Measurements from ENCODE around the gene NEK9. TPM values are rescaled to one million over a fixed set of nuclear protein-coding genes. Genes with fewer than 3 reads are reported as not detected.

Gene NEK9
- total RNA-seq, 2 experiments from 2014 or later, result 58.6 to 60.2 TPM

- CTCF ChIA-PET, result no interaction called here
- POLR2A ChIA-PET, result no interaction called here
These were observed 23.3 kb upstream of the NEK9 start for GRCh38 chr14:75150150-75150549.

- CTCF ChIA-PET, result no interaction called here
- POLR2A ChIA-PET, result no interaction called here
These were observed 20.7 kb upstream of the NEK9 start for GRCh38 chr14:75147423-75148071.

GRCh38 chr14:75144944-75145343 is 18.1 kb upstream of the NEK9 start:
- POLR2A ChIA-PET, result no interaction called here

GRCh38 chr14:75143761-75144527 is 17.1 kb upstream of the NEK9 start:
- POLR2A ChIA-PET, result no interaction called here
- CTCF ChIA-PET, result interaction anchor here (1.1 to 1.2 kb wide), 2 partner anchors 151 to 154 kb away, joined by 4 to 8 read pairs; no protein-coding TSS in a partner anchor

More at GRCh38 chr14:75144944-75145343, 18.1 kb upstream of the NEK9 start:
- CTCF ChIA-PET, result interaction anchor here (0.6 to 1.1 kb wide), 2 partner anchors 9 to 150 kb away, joined by 3 to 4 read pairs; no protein-coding TSS in a partner anchor

GRCh38 chr14:75142494-75142893 is 15.6 kb upstream of the NEK9 start:
- ChIA-PET CTCF (interaction anchor here (1.8 kb wide), 1 partner anchor 160 kb away, joined by 5 read pairs; no protein-coding TSS in a partner anchor), POLR2A (no interaction called here)

- POLR2A ChIA-PET, result no interaction called here
- CTCF ChIA-PET, result interaction anchor here (1.0 to 1.8 kb wide), 2 partner anchors 84 to 160 kb away, joined by 3 to 5 read pairs; no protein-coding TSS in a partner anchor
These were observed 15.1 kb upstream of the NEK9 start for GRCh38 chr14:75141967-75142366.

GRCh38 chr14:75141062-75141461 is 14.2 kb upstream of the NEK9 start:
- ChIA-PET CTCF (interaction anchor here (1.0 to 1.2 kb wide), 2 partner anchors 85 to 347 kb away, joined by 3 read pairs; no protein-coding TSS in a partner anchor), POLR2A (no interaction called here)

GRCh38 chr14:75140620-75141019 is 13.8 kb upstream of the NEK9 start:
- POLR2A ChIA-PET, result no interaction called here

GRCh38 chr14:75139185-75139584 is 12.3 kb upstream of the NEK9 start:
- CTCF ChIA-PET, result interaction anchor here (0.7 kb wide), 1 partner anchor 130 kb away, joined by 3 read pairs; no protein-coding TSS in a partner anchor
- POLR2A ChIA-PET, result no interaction called here

More at GRCh38 chr14:75140620-75141019, 13.8 kb upstream of the NEK9 start:
- CTCF ChIA-PET, result interaction anchor here (1.0 to 1.2 kb wide), 2 partner anchors 85 to 347 kb away, joined by 3 read pairs; no protein-coding TSS in a partner anchor

- CTCF ChIA-PET, result interaction anchor here (0.7 to 1.2 kb wide), 4 partner anchors 34 to 156 kb away, joined by 3 to 7 read pairs (median 3); no protein-coding TSS in a partner anchor
- POLR2A ChIA-PET, result interaction anchor here (0.6 to 0.7 kb wide), 2 partner anchors 109 to 284 kb away, joined by 5 to 7 read pairs; no protein-coding TSS in a partner anchor
These were observed 11.6 kb upstream of the NEK9 start for GRCh38 chr14:75138492-75138891.

GRCh38 chr14:75134644-75135043 is 7.8 kb upstream of the NEK9 start:
- POLR2A ChIA-PET, result no interaction called here

GRCh38 chr14:75133597-75133996 is 6.7 kb upstream of the NEK9 start:
- ChIA-PET POLR2A (no interaction called here), CTCF (no interaction called here)

More at GRCh38 chr14:75134644-75135043, 7.8 kb upstream of the NEK9 start:
- CTCF ChIA-PET, result no interaction called here

GRCh38 chr14:75132382-75133086 is 5.7 kb upstream of the NEK9 start:
- POLR2A ChIA-PET, result no interaction called here
- CTCF ChIA-PET, result interaction anchor here (0.6 to 2.0 kb wide), 7 partner anchors 21 to 244 kb away, joined by 3 to 9 read pairs (median 4); no protein-coding TSS in a partner anchor

GRCh38 chr14:75128596-75128990 is 1.7 kb upstream of the NEK9 start:
- ChIA-PET CTCF (interaction anchor here (1.1 to 2.9 kb wide), 3 partner anchors 166 to 176 kb away, joined by 3 to 8 read pairs (median 6); no protein-coding TSS in a partner anchor), POLR2A (no interaction called here)

GRCh38 chr14:75127903-75128595 is 1.2 kb upstream of the NEK9 start:
- POLR2A ChIA-PET, result interaction anchor here (1.8 kb wide), 1 partner anchor 48 kb away, joined by 4 read pairs; no protein-coding TSS in a partner anchor

GRCh38 chr14:75127474-75127820 is 599 bp upstream of the NEK9 start:
- POLR2A ChIA-PET, result interaction anchor here (0.6 to 1.8 kb wide), 6 partner anchors 48 to 174 kb away, joined by 3 to 10 read pairs (median 4); partner anchors contain the start of gene ACYP1
- CTCF ChIA-PET, result interaction anchor here (0.7 to 2.9 kb wide), 3 partner anchors 167 to 436 kb away, joined by 3 to 8 read pairs (median 3); no protein-coding TSS in a partner anchor

More at GRCh38 chr14:75127903-75128595, 1.2 kb upstream of the NEK9 start:
- CTCF ChIA-PET, result interaction anchor here (1.1 to 2.9 kb wide), 3 partner anchors 166 to 176 kb away, joined by 3 to 8 read pairs (median 6); no protein-coding TSS in a partner anchor

GRCh38 chr14:75126121-75126544 is 715 bp downstream of the NEK9 start:
- POLR2A ChIA-PET, result interaction anchor here (0.6 to 1.8 kb wide), 8 partner anchors 50 to 416 kb away, joined by 3 to 10 read pairs (median 4); partner anchors contain the start of genes ACYP1 and ZC2HC1C
- CTCF ChIA-PET, result interaction anchor here (0.6 to 1.2 kb wide), 3 partner anchors 182 to 435 kb away, joined by 3 to 4 read pairs (median 3); no protein-coding TSS in a partner anchor

- ChIA-PET POLR2A (interaction anchor here (0.7 to 1.6 kb wide), 2 partner anchors 169 to 417 kb away, joined by 4 to 10 read pairs; no protein-coding TSS in a partner anchor), CTCF (interaction anchor here (1.2 kb wide), 1 partner anchor 436 kb away, joined by 4 read pairs; no protein-coding TSS in a partner anchor)
These were observed 1.2 kb downstream of the NEK9 start for GRCh38 chr14:75125617-75126016.
